ENCODE measurements around the gene MAGT1. TPM values are rescaled to one million over a fixed set of nuclear protein-coding genes. Genes with fewer than 3 reads are reported as not detected.

The MAGT1 gene
- total and polyA plus RNA-seq, 2 experiments from 2014 or later: 23.4 to 42.2 TPM

DNA sequence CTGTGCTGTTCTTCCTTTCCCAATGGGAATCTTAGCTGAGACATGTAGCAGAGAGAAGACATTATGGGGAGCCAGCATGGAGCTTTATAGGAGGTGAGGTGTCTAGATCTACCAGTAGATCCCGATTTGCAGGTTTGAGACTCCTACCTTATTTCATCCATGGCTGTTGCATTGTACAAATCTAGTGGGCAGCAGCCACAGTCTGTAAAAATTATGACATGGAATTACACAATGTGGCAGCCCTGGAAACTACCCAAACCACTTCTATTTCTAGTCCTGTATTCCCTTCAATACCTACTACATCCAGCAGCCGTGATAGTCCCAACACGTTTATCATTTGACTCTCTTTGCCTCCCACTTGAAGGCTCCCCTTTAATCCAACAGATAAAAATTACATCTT lies 23.3 kb upstream of the MAGT1 start:
- Mint-ChIP-seq H3K4me3 (no peak overlapping the region), H3K9me3 (no peaks in the 10 kb centered on the region), H3K4me1 (no peaks in the 10 kb centered on the region), H3K36me3 (ENCODE audit: low read depth) (no peaks in the 10 kb centered on the region), H3K27me3 (ENCODE audit: insufficient read depth, low read depth, poor library complexity) (no peaks in the 10 kb centered on the region), H3K27ac (no peak overlapping the region)
- H4K20me1 ChIP-seq (replicated peaks; ENCODE audit: insufficient read depth): no peaks in the 10 kb centered on the region
- no peak for TF ChIP-seq REST (IDR thresholded peaks at IDR 0.05; ENCODE audit: unreplicated experiment)
- TF ChIP-seq ZNF462 (CRISPR knock-in tag; IDR thresholded peaks at IDR 0.05): no peak
- TF ChIP-seq EZH2phosphoT487 (IDR thresholded peaks at IDR 0.05; ENCODE audit: unreplicated experiment): no peak
- TF ChIP-seq NANOG (IDR thresholded peaks at IDR 0.05; ENCODE audit: borderline replicate concordance): no peak
- TF ChIP-seq STAT1 (IDR thresholded peaks at IDR 0.05; ENCODE audit: unreplicated experiment): no peak
- no peak for TF ChIP-seq POLR2AphosphoS5 (IDR thresholded peaks at IDR 0.05; ENCODE audit: low read depth)
- TF ChIP-seq JUNB (IDR thresholded peaks at IDR 0.05; ENCODE audit: unreplicated experiment): no peak
- TF ChIP-seq EZH2 (IDR thresholded peaks at IDR 0.05; ENCODE audit: low read depth, unreplicated experiment): no peak
- H3F3A ChIP-seq (replicated peaks; ENCODE audit: low read depth): no peaks in the 10 kb centered on the region
- ATAC-seq: no peak
- H3K36me3 ChIP-seq (ENCODE audit: insufficient read depth): no peaks in the 10 kb centered on the region
- H3K27ac ChIP-seq (ENCODE audit: low read depth): no peak overlapping the region
- no peak overlapping the region for H3K4me2 ChIP-seq
- no peak overlapping the region for H2AFZ ChIP-seq
- no peaks in the 10 kb centered on the region for H3K9me2 ChIP-seq (ENCODE audit: insufficient read depth)
- H3K4me1 ChIP-seq (ENCODE audit: insufficient read depth): no peaks in the 10 kb centered on the region
- no peak overlapping the region for H3K4me3 ChIP-seq
- no peak for DNase-seq (ENCODE audit: low spot score)
- H3K79me2 ChIP-seq (replicated peaks; ENCODE audit: insufficient read depth): no peaks in the 10 kb centered on the region
- no peaks in the 10 kb centered on the region for H3K27me3 ChIP-seq (ENCODE audit: insufficient read depth)

All from GM23338 (cell line).